CD4-positive, alpha-beta T cell treated with Interleukin-12 subunit alpha and Interleukin-12 subunit beta, for 1 hour (primary cell): Measurements from ENCODE around the gene TIAM1.
A peak's percentile ranks its signal among the peaks of the same experiment; 100 is the strongest.

Source experiments
- DNase-seq: peaks from one replicate; pipeline ENCODE4 v3.0.0-alpha.2; 2020

Gene TIAM1

GRCh38 chr21:31352836-31353235 is 8.8 kb upstream of the TIAM1 start:
- peak; percentile 12 for DNase-seq

DNA sequence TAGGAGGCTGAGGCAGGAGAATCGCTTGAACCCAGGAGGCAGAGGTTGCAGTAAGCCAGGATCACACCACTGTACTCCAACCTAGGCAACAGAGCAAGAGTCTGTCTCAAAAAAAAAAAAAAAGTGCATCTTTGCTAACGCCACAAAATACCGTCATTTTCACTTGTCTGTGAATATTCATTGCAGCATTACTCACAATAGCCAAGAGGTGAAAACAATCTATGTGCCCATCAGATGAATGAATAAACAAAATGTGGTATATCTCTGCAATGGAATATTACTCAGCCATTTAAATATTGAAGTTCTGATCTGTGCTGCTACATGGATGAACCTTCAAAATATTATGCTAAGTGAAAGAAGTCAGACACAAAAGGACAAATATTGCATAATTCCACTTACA is 7.9 kb upstream of the TIAM1 start:
- no peak for DNase-seq

DNA sequence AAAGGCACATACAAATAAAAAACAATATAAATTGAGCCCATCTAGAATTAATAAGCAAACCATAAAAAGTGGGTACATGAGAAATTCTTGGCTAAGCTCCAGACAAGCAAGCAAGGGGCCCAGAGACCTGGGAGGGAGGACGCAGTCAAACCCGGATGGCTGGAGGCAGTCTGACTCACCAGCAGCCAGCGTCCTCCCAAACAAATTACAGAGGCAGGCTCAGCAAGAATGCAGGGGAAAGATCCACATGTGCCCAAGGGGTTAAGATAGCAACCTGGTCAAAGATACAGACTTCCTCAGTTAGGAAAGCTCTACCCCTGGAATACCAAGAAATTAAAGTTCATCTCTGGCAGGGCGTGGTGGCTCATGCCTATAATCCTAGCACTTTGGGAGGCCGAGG is 7.4 kb upstream of the TIAM1 start:
- DNase-seq, result no peak

DNA sequence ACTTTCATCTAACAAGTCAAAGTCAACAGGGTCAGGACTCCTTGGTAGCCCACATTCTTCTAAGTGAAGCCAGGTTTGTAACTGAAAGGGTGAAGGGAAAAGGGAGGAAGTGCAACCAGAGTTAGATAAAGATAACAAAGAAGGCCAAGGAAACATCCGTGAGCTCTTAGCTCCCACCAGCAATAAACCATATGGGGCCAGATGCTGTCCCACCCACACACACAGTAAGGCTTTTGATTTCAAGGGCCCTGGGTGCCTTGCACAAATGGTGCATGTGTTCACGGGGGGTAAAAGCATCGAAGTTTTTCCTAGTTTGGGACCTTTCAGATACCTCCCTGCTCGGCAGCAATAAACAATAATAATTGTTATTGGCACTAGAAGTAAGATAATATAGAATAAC is 5.1 kb upstream of the TIAM1 start:
- DNase-seq, result no peak

- DNase-seq, result no peak
These were observed 4.1 kb upstream of the TIAM1 start for GRCh38 chr21:31348188-31348587.

DNA sequence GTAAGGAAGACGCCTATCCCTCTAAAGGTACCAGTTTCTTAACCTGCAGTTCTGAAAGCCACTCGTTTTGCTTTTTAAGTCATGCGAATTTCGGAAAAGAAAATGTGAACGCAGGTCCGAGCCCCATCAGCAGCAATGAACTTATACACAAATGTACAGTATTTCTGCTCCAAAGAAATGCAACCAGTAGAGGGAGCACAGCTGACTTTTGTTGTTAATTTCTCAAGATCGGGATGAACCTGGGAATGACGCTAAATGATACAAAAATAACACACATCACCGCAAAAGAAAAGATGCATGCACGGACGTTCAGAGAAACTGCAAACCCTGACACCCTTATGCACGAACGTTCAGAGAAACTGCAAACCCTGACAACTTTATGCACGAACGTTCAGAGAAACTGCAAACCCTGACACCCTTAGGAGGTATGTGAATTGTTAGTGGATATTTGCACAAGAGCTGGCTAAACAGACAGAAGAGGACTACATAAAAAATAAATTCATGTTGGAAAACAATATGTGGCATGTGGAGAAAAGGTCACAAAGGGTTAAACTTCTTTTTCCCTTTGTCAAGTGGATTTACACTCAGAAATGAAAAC is 3.5 kb upstream of the TIAM1 start:
- DNase-seq, result no peak

- no peak for DNase-seq
These were observed 2.3 kb upstream of the TIAM1 start for GRCh38 chr21:31346256-31346821.

DNA sequence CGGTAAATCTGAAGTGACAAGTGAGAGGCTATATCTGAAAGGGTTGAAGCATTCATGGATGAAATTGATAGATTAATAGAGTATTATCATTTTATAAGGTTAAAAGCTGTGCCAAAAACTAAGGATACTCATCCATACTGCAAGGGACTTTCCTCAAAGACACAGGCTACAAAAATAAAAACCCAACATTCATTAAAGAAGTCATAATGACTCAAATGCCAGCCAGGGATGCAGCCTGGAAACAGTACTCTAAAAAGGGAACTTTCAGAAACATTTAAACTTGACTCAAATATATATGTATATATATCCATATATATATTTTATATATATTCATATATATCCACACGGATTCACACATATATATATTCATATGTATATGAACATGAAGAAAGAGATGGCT is 1.1 kb upstream of the TIAM1 start:
- no peak for DNase-seq

DNA sequence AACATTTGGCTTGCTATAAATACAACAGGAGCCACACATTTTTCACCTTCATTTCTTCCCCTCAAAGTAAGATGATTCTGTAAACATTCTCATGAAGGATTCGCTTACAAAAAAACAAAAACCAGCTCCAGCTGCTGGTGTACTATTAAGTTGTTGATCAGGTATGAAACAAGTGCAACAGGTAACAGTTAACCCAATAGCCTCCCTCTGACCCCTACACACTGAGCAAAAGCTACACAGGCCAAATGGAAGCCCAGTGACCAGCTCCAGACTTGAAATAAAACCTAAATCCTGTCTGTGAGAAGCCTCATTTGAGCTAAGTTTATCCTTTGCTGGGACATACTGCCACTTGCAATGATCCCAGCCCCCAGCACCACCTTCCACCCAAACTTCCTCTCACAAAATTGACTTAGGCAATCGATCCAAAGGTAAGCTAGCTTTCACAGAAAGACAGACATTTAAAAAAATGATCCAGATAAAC is 991 bp downstream of the TIAM1 start:
- DNase-seq, result no peak

GRCh38 chr21:31342348-31342747 is 1.7 kb downstream of the TIAM1 start:
- DNase-seq, result no peak

DNA sequence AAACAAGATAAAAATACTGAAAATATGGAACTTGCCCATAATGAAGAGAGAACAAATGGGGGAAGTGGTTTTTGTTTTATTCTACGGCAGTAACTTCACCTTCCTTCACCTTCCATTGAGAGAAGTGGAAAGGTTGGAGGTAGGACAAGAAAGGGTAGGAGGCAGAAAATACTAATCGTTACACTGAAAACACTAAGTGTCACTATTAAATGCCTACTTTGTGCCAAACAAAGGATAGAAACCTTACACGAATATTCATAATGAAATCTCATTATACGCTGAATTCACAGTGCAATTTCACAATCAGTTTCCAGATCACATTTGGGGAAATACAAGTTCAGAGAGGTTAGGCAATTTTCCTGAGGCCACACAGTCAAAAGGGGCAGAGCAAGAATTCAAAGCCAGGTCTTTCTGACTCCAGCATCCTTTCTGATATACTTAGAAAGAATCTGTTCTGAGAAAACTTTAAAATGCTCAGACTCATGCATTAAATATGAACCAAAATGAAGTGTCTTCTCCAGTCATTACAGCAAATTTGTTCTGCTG is 3.0 kb downstream of the TIAM1 start:
- no peak for DNase-seq

DNA sequence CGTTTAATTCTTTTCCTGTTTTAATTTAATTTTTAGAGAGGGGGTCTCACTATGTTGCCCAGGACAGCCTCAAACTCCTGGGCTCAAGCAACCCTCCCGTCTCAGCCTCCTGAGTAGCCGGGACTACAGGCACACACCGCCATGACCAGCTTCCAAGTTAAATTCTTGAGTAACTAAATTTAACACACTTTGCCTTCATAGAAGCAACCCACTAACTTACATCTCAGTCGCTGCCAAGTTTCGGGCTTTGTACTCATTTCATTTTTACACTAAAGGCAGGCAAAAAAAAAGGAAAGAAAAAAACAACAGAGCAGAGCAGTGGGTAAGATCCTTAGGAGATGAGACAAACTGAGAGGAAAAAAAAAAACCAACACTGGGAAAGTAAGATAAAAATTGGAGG is 3.5 kb downstream of the TIAM1 start:
- no peak for DNase-seq

DNA sequence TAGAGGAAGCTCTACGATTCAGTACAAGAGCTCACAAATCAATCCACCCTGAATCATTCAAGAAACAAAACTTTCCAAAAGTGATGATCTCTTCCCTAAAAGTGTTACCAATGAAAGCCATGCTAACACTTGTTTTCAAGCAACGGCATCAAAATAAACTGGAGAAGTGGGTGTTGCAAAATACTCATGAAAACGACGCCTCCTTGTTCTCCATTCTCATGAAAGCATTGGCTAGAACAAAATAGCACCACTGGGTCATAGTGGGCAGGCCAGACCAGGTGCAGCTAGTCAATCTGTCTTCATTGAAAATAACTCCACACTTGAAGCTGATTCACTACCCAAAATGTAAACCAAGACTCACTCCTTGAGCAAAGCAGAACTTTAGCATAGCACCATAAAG is 4.3 kb downstream of the TIAM1 start:
- DNase-seq, result no peak

DNA sequence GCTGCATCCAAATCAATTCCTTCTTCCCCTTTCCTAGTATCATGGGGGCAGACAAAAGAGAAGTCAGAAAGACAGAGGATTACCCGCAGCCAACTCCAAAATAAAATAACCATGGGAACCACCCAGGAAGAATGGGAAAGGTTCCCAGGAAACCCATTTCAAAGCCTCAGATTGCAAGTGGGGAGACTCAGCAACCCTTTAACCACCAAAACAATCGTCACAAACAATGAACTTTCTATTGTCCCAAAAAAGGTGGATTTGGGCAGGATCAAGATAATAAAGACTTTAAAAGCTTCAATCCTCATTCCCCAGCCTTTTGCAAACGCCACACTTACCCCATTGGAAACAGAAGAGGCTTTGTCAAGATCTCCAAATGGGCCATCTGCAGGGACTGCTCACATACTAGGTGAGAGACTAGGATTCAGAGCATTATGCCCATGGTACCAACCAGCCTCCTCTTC is 5.1 kb downstream of the TIAM1 start:
- no peak for DNase-seq

DNA sequence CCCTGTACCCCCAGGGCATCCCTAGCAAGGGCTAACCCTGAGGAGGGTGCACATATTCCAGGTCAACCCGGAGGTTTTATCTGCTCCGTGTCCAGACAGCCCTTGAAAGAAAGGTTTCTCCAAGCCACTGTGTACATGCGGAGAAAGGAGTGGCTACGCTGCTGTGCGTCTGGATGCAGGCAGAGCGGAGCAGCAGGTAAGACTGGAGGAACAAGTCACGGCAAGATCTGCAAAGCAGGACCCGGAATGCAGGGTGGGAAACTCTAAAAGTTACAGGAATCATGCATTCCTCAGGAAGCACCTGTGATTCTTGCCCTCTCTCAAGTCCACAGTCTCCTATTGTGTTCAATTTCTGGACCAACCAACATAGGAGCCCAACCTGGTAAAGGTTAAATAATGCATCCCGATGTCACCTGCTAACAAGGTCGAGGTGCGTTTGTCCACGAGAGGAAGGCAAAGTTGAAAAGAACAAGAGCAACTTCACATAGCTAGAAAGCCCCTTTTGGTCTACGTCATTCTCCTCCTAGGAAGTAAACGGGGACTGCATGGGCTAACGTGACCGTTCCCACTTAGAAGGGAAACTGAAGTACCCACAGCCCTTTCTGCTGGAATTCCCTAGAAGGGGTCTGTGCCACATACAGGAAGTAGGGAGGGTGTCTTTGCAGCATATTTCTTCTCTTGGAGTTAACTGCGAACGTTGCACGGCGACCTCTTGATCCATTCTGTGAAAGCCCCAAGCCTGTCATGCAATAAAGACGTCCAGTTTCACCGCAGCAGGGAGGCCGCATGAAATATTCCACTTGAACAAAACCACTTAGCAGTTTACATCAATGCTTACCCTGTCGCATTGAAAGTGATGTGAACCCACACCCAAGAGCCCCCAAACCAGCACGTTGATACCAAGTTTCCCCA is 5.8 kb downstream of the TIAM1 start:
- no peak for DNase-seq

DNA sequence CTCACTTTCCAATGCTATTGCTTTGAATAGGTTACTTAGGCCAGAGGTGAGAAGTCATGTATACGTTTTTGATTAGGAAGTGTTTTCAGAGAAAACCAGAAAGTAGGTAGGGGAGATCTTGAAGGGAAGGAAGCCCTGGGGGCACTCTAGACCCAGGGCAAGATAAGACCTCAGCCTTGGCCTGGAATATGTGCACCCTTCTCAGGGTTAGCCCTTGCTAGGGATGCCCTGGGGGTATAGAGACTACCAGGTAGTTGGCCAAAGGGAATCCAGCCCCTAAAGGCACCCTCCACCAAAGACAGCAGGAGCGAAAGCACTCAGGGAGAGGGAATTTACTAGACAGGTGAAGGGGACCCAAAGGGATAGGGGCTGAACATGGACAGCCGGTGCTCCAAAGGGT is 7.0 kb downstream of the TIAM1 start:
- DNase-seq, result no peak

DNA sequence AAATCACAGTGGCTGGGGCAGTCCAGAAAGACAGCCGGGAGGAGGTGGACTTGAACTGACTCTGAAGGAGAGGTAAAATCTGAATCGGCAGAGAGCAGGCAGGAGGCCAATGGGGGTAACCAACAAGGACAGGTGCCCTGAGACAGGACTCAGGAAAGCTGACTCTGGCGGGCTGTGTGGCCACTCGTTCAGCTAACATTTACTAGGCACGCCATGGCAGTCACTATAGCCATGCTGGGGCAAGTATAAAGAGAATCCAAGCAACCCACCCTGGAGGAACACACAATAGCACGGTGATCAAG is 7.4 kb downstream of the TIAM1 start:
- no peak for DNase-seq

- no peak for DNase-seq
These were observed 7.9 kb downstream of the TIAM1 start for GRCh38 chr21:31335957-31336738.

DNA sequence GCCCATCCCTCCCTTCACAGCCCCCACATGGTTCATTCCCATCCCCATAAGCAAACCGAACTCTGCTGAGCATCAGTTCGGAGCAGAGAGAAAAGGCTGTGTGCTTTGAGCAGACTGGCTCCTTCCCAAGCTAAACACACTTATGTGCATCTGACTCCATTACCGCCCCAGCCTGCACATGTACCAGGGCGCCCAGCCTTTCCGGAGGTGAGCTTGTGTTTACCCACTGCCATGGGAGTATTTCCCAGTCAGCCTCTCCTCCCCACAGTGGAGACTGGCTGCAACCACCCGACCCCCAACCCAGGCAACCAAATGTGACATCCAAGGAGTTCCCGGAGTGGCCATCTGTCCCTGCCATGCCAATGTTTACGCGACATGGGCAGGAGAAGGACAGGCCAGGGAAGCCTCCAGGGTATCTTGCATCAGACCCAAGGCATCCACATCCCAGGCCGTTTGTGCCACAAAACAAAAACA is 9.4 kb downstream of the TIAM1 start:
- DNase-seq, result no peak

GRCh38 chr21:31332525-31332924 is 11.5 kb downstream of the TIAM1 start:
- no peak for DNase-seq

DNA sequence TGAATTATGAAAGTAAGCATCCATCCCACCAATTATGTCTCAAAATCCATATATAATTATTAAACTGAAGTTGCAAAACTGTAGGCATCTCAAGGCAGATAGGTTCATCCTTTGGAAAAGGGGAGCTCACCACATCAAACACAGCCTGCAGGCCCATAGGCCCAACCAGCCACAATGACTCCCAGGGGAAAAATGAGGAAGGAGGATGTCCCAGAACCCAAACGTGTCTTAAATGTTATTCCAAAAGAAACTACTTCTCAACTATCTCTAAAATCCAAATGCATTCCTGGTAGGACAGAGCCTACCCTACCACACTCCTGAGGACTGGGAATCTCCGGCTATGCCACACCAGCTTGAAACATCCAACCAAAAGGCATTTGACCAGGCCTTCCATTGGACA is 12.8 kb downstream of the TIAM1 start:
- DNase-seq, result no peak

GRCh38 chr21:31330144-31330483 is 13.9 kb downstream of the TIAM1 start:
- DNase-seq, result no peak
